Choroid plexus epithelial cell (primary cell): Measurements from ENCODE around the gene COPRS.
A peak's percentile ranks its signal among the peaks of the same experiment; 100 is the strongest.

Experiments
- DNase-seq: peaks from one replicate; pipeline ENCODE4 v3.0.0-alpha.2; 2010; ENCODE audit warnings: low read depth
- H3K4me3 ChIP-seq: 2 replicates; pipeline ENCODE4 v1.5.1; 2011; ENCODE audit warnings: low read depth, mild to moderate bottlenecking, control low read depth, low read length, moderate library complexity
- TF ChIP-seq, protein P1 (sequence below): conservative IDR thresholded peaks from 2 replicates; pipeline ENCODE4 v1.5.1; 2011; ENCODE audit warnings: low read depth, mild to moderate bottlenecking, control low read depth, inconsistent platforms, low read length, moderate library complexity

COPRS gene

GRCh38 chr17:31853911-31854470, 5.1 kb downstream of the COPRS start:
- TF ChIP-seq, protein P1, sequence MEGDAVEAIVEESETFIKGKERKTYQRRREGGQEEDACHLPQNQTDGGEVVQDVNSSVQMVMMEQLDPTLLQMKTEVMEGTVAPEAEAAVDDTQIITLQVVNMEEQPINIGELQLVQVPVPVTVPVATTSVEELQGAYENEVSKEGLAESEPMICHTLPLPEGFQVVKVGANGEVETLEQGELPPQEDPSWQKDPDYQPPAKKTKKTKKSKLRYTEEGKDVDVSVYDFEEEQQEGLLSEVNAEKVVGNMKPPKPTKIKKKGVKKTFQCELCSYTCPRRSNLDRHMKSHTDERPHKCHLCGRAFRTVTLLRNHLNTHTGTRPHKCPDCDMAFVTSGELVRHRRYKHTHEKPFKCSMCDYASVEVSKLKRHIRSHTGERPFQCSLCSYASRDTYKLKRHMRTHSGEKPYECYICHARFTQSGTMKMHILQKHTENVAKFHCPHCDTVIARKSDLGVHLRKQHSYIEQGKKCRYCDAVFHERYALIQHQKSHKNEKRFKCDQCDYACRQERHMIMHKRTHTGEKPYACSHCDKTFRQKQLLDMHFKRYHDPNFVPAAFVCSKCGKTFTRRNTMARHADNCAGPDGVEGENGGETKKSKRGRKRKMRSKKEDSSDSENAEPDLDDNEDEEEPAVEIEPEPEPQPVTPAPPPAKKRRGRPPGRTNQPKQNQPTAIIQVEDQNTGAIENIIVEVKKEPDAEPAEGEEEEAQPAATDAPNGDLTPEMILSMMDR = no peak
- H3K4me3 ChIP-seq = no peak overlapping the region
- no peak for DNase-seq

DNA sequence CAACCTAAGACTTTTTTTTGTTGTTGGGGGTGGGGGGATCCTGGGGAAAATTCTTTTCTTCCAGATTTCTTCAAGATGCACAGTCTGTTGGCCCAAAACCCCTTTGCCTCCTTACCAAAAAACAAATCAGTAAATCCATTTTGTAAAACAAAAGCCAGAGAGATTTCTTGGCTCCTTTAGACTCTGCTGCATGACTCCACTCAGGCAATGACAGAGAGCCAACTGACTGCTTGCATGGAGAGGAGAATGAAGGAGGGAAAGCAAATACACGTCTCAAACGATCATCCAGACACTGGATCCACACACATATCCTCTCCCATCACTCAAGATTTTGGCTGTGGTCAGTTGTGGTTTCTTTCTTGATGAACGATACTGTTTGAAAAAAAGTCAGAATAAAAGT, 13.8 kb downstream of the COPRS start:
- H3K4me3 ChIP-seq = no peak overlapping the region
- TF ChIP-seq, protein P1 = no peak
- DNase-seq = no peak

GRCh38 chr17:31843070-31843745, 15.8 kb downstream of the COPRS start:
- TF ChIP-seq, protein P1 = no peak
- DNase-seq = peak; percentile 77
- H3K4me3 ChIP-seq = no peak overlapping the region

DNA sequence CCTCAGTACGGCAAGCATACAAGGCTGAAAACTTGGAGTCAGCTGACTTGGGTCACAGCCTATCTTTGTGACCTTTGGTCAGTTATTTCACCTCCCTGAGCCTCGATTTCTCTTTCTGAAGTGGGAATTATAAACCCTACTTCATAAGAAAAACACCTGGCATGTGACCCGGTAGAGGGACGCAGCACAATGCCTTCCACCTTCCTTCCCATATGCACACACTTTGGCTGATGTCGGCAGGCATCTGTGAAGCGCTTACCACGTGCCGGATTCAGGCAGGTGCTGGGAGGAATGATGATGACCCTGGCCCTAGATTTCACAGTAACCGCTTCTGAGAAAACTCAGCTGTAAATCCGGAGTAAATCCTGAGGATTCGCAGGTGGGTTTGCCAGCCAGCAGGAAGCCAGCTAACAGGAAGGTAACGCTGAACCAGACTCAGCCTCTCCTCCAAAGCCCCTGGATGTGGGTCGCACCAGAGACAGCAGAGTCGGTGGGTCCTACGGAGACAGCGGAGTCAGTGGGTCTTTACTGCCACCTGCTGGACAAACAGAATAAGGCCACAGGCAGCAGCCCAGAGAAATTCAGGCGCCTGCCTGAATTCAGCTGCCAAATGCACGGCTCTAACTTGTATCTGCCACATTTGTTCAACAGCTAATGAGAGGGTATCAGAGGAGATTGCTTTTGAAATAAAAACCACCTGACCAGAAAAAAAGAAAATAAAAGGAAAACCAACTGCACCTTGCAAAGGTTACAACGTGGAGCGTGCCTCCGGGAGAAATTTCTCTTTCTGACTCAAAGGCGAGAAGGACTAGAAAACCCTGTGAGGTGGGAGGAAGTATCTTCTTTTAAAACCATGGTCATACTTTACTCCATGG, 16.6 kb downstream of the COPRS start:
- peak overlapping the region; percentile 33 for H3K4me3 ChIP-seq

DNA sequence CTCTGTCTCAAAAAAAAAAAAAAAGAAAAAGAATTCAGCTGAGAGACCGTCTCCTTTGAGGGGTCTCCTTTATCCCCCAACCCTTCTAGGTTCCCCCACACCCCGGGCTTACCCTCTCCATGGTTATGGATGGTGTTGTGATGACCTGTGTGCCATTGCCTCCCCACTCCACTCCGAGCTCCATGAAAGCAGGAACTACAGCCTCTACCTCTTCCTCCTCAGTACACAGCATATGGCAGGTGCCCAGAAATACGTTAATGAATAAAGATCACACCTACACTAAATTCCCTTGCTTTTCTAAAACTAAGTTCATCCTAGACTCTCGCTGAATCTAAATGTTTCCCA, 17.2 kb downstream of the COPRS start:
- DNase-seq = no peak
- no peak overlapping the region for H3K4me3 ChIP-seq
- TF ChIP-seq, protein P1 = no peak

More for the DNA sequence above, 16.6 kb downstream of the COPRS start:
- TF ChIP-seq, protein P1 = peak; percentile 99
- peak; percentile 78 for DNase-seq

DNA sequence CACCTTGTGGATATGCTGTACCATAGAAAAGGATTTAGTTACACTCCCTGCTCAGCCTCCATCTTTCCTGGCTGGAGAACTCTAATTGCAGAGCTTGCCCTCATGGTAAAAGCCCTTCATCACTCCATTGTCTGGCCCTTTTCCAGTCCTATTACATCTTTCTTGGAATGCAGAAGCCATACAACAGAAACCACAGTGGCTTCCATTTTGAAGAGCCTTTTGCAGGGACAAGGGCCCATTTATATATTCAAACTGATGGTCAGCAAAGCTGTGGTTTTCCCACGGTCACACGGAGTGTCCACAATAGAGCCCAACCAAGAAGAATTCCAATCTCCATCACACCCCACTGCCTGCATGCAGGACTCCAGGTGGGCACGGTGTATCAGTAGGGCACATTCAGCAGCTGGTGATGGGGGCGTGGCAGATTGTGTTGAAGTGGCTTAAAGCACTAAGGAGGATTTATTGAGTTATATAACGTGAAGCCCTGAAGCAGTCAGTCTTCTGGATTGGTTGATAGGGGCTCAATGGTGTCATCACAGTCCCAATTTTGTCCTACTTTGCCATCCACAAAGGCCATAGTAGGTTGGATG, 20.3 kb downstream of the COPRS start:
- TF ChIP-seq, protein P1 = no peak
- DNase-seq = peak; percentile 41
- no peak overlapping the region for H3K4me3 ChIP-seq
